ENCODE measurements around the gene AKR1B15.

AKR1B15 gene

DNA sequence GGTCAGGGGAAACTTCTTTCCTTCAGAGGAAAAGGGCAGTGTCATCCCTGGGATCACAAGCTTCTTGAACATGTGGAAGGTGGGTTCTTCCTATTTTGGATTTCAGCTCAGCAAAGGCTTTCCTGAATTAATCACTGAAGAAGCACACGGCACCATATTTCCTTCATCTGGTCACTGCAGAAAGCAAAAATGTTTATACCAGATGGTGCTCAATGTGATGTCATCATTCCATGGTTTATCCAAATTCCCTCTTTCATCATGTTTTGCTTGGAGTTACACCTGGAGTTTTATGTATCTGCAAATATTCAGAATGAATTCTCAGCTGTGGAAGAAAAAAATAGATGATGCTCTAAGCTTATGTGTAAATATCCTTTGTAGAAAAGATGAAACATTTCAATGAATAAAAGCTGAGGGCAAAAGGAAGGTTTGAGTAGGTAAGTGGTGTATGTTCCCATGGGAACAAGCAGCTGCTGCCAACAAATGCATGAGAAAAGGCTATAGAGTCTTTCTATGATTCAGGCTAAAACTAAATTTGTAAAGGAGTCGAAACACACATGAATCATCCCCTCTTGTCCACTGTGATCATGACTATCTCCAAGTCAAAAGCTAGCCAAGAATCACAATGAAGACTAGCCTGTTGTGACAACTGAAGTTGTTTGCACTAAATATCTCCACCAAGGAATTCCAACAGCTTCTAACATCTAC is 70.9 kb downstream of the AKR1B15 start:
- DNase-seq, result no peak

DNA sequence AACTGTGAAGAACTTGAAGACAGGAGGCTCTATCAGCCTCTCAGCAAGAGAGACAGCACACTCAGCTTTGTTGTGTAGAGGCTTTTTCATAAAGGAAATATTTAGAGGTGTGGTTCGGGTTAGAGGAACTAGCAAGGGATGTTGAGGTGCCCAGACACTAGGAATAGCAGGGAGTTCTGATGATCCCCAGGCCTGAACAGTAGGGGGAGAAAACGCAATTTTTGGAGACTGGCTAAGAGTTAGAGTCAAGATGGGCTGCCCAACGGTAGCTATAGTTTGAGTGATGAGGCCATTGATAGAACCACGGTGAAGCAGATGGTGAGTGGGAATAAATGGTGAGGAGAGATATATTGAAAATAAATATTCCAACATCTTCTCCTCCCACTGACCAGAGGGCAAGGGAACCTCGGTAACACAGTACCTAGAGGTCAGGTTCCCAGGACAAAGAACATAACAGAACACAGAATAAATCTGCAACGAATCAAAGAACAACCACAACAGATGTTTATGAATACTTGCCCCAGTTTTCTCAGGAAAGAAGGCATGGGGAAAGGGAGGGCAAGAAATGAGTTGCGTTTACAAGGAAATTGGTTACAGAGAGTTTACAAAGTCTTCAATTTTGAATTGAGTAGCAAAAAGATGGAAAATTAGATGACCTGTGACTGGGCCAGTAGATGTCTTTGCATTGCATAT is 73.5 kb downstream of the AKR1B15 start:
- no peak for DNase-seq

DNA sequence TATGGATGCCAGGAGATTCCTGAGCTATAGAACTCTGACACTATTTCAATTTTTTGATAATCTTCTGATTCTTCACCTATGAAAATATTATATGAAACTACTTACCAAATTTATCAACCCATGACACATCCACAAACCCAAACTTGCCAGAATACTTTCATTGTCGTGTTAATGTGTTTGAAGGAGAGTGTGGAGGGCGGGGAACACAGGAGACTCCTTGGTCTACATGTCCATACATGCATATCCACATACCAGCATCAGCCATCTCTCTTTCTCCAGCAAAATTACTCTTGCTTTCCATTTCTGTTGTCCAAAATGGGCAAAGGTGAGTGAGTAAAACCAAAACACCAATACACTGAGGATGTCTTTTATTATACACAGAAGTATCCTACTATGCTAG is 74.3 kb downstream of the AKR1B15 start:
- DNase-seq, result no peak

DNA sequence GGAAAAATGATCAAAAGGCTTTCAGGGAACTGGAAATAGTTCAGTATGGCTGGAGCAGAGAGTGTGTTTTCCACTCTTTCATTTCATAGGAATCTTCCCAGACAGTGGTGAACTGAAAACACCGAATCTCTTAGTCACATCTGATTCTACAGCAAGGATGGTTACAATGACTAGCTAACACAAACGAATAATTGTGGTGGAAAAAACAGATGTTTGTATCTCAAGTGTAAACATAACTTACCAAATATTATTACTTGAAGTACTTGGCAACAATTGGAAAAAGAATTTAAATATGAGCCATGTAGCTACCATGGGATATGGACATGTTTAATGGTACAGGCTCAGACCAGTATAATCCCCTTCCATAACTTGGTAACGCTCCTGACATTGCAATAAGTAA is 76.6 kb downstream of the AKR1B15 start:
- DNase-seq, result no peak

DNA sequence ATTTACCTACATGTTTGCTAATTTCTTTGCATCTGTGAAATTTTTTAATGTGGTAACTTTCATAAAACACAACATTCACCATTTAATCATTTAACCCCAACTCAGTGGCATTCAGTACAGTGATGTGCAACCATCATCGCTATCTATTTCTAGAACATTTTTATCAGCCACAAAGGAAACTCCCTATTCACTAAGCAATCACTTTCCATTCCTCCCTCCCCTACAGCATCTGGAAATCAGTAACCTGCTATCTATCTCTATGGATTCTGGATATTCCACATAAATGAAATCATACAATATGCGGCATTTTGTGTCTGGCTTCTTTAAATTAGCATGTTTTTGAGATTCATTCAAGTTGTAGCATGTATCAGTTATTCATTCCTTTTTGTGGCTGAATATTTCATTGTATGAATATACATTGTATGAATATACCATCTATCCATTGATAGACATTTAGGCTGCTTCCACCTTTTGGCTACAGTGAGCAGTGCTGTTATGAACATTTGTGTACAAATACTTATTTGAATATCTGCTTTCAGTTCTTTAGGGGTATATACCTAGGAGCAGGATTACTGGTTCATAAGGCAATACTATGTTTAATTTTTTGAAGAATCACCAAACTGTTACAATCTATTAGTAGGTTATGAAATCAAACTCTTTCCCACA is 78.3 kb downstream of the AKR1B15 start:
- DNase-seq, result no peak

DNA sequence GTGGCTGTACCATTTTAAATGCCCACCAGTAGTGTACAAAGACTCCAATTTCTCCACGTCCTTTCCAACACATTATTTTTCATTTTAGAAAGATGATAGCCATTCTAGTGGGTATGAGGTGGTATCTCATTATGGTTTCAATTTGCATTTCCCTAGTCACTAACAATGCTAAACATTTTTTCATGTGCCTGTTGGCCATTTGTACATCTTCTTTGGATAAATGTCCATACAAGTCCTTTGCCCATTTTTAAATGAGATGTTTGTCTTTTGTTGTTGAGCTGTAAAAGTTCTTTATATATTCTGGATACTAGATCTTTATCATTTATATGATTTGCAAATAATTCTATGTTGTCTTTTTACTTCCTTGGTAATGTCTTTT is 78.9 kb downstream of the AKR1B15 start:
- no peak for DNase-seq

- no peak for DNase-seq
Observed at GRCh38 chr7:134629445-134629844, 80.5 kb downstream of the AKR1B15 start.

Measured in SIG-M5 (cell line).